HepG2 (cell line): ENCODE results near the gene ABHD15. TPM values are rescaled to one million over a fixed set of nuclear protein-coding genes. Genes with fewer than 3 reads are reported as not detected.

Experiments used
- ATF3 ChIP-seq: sonication (generic); formaldehyde crosslinking; IDR thresholded peaks from 2 replicates; pipeline ENCODE4 v1.4.0; 2020; ENCODE audit warnings: missing genetic modification reagents
- DMAP1 ChIP-seq: IDR thresholded peaks from 2 replicates; pipeline ENCODE4 v1.6.1; 2016
- JUNB ChIP-seq: sonication (generic); formaldehyde crosslinking; IDR thresholded peaks from 2 replicates; pipeline ENCODE4 v1.8.0; 2022; ENCODE audit warnings: missing genetic modification reagents, mild to moderate bottlenecking, borderline replicate concordance
- MLXIP ChIP-seq: sonication (generic); formaldehyde crosslinking; IDR thresholded peaks from 2 replicates; pipeline ENCODE4 v1.9.0; 2021; ENCODE audit warnings: missing genetic modification reagents, borderline replicate concordance
- NPAS2 ChIP-seq: sonication (generic); formaldehyde crosslinking; IDR thresholded peaks from 2 replicates; pipeline ENCODE4 v1.8.0; 2022; ENCODE audit warnings: mild to moderate bottlenecking, missing genetic modification reagents, borderline replicate concordance
- RBM22 ChIP-seq: fragments of 200-400 bp; formaldehyde crosslinking; optimal IDR thresholded peaks from 2 replicates; pipeline ENCODE3; 2017; ENCODE audit warnings: mild to moderate bottlenecking, low read length, moderate library complexity
- TEF ChIP-seq: sonication (generic); formaldehyde crosslinking; IDR thresholded peaks from 2 replicates; pipeline ENCODE4 v1.5.0; 2020; ENCODE audit warnings: missing genetic modification reagents
- TOPORS ChIP-seq: sonication (generic); formaldehyde crosslinking; IDR thresholded peaks from 2 replicates; pipeline ENCODE4 v1.8.0; 2023; ENCODE audit warnings: mild to moderate bottlenecking, missing genetic modification reagents
- ZNF263 ChIP-seq: sonication (generic); formaldehyde crosslinking; IDR thresholded peaks from 2 replicates; pipeline ENCODE4 v1.4.0; 2020; ENCODE audit warnings: missing genetic modification reagents
- ZNF318 ChIP-seq: sonication (generic); formaldehyde crosslinking; IDR thresholded peaks from 2 replicates; pipeline ENCODE4 v1.4.0; 2020; ENCODE audit warnings: mild to moderate bottlenecking, missing genetic modification reagents
- ZNF350 ChIP-seq: sonication (generic); formaldehyde crosslinking; IDR thresholded peaks from 2 replicates; pipeline ENCODE4 v1.4.0; 2020; ENCODE audit warnings: mild to moderate bottlenecking, low read depth, missing genetic modification reagents, borderline replicate concordance
- ZNF747 ChIP-seq: sonication (generic); formaldehyde crosslinking; IDR thresholded peaks from 2 replicates; pipeline ENCODE4 v1.8.1; 2023; ENCODE audit warnings: missing genetic modification reagents, mild to moderate bottlenecking, borderline replicate concordance
- polyA plus RNA-seq, 8 experiments: library from polyadenylated mRNA; depleted of rRNA in 3 of 8; stranded (reverse) in 7 of 8; unstranded in 1 of 8; fragments of >200 nt; fragmentation: Illumina TruSeq in 4 of 8; extraction: Trizol in 4 of 8; gene quantifications; 2 replicates each; pipeline versions ENCODE4 v1.2.1 to v1.2.3, GENCODE V29; 2011 to 2016; ENCODE audit warnings: low read depth in 4 of 8, missing spikeins in 1 of 8, mixed read lengths in 1 of 8; ENCODE audit not compliant: insufficient read depth in 1 of 8
- total RNA-seq, 5 experiments: library from RNA; depleted of rRNA; stranded (reverse); fragments of >200 nt; fragmentation: Illumina TruSeq; extraction: Trizol; gene quantifications; 2 replicates each; pipeline ENCODE4 v1.2.3, GENCODE V29; 2016; ENCODE audit warnings: low read depth in 1 of 5

The ABHD15 gene
- total and polyA plus RNA-seq, 2 of the 13 experiments (the other 11 are each of a cell fraction or from before 2014, with no cell fraction given): 2.4 to 7.7 TPM

GRCh38 chr17:29591737-29592608 lies 25.1 kb upstream of the ABHD15 start (continued):
- peak; percentile 72 for TF ChIP-seq ZNF350 (CRISPR knock-in tag)
- 0 out of 2 replicates have a peak, but pooled peaks have one; percentile 15 for TF ChIP-seq TOPORS
- no peak for TF ChIP-seq NPAS2 (CRISPR knock-in tag)
- TF ChIP-seq ATF3 (CRISPR knock-in tag): no peak
- TF ChIP-seq ZNF747: 0 out of 2 replicates have a peak, but pooled peaks have one; percentile 25
- peak; percentile 93 for TF ChIP-seq ZNF263 (CRISPR knock-in tag)
- TF ChIP-seq RBM22: no peak
- no peak for TF ChIP-seq ZNF318 (CRISPR knock-in tag)
- TF ChIP-seq JUNB (CRISPR knock-in tag): no peak
- no peak for TF ChIP-seq MLXIP (CRISPR knock-in tag)
- no peak for TF ChIP-seq TEF (CRISPR knock-in tag)
- TF ChIP-seq DMAP1 (CRISPR knock-in tag): peak; percentile 62
